Sigmoid colon (tissue), 7 donors: ENCODE results near the gene CCNH. TPM values are rescaled to one million over a fixed set of nuclear protein-coding genes. Genes with fewer than 3 reads are reported as not detected.

Source experiments
- DNase-seq: peaks from one replicate; pipeline ENCODE4 v3.0.0-alpha.2; 2019
- H3K27ac ChIP-seq, 4 donors: fragments of 200-600 bp; sonication (generic); one replicate each; pipeline ENCODE4 v1.5.1; 2016 to 2019; ENCODE audit warnings: mild to moderate bottlenecking in 1 of 4
- H3K27me3 ChIP-seq, 3 donors: fragments of 200-600 bp; sonication (generic); one replicate each; pipeline ENCODE4 v1.5.1; 2019; ENCODE audit warnings: mild to moderate bottlenecking in 1 of 3
- H3K36me3 ChIP-seq, 4 donors: fragments of 200-600 bp; sonication (generic); one replicate each; pipeline ENCODE4 v1.5.1; 2016 to 2019
- H3K4me1 ChIP-seq, 4 donors: fragments of 200-600 bp; sonication (generic); one replicate each; pipeline ENCODE4 v1.5.1; 2017 to 2019
- H3K4me3 ChIP-seq, 4 donors: fragments of 200-600 bp; sonication (generic); one replicate each; pipeline ENCODE4 v1.5.1; 2017 to 2019; ENCODE audit warnings: mild to moderate bottlenecking in 2 of 4, moderate library complexity in 1 of 4
- H3K9me3 ChIP-seq, 4 donors: fragments of 200-600 bp in 3 of 4; sonication (generic) in 3 of 4; one replicate each; pipeline versions ENCODE4 v1.5.1 to v1.6.1; 2013 to 2019
- EP300 ChIP-seq, 4 donors: sonication (generic); formaldehyde crosslinking; IDR thresholded peaks; one replicate each; pipeline ENCODE4 v1.6.1; 2017; ENCODE audit warnings: antibody characterized with exemption in 4 of 4
- POLR2A ChIP-seq, 2 donors: fragments of 450-650 bp; IDR thresholded peaks; one replicate each; pipeline ENCODE4 v1.6.1; 2016; ENCODE audit warnings: antibody characterized with exemption in 2 of 2, mild to moderate bottlenecking in 2 of 2, moderate library complexity in 2 of 2
- POLR2AphosphoS5 ChIP-seq, 4 donors: sonication (generic); formaldehyde crosslinking; IDR thresholded peaks; one replicate each; pipeline ENCODE4 v1.6.1; 2017; ENCODE audit warnings: antibody characterized with exemption in 4 of 4
- WGBS, 2 donors: extraction: QIAGEN DNeasy Blood & Tissue Kit; methylation state at CpG; one replicate each; pipeline ENCODE4 v1.1.7; 2013; 5-methylcytosine and 5-hydroxymethylcytosine counted together
- intact Hi-C: fragments of 100-400 bp; cut with DNase I; formaldehyde crosslinking; loops from one replicate; pipeline ENCODE4 v1.15.1; 2023
- polyA plus RNA-seq, 3 donors: library from polyadenylated mRNA; stranded (reverse); fragments of 200-250 nt; gene quantifications; one replicate each; pipeline ENCODE4 v1.2.3, GENCODE V29; 2013
- total RNA-seq, 4 donors: library from RNA; depleted of rRNA; stranded (reverse); fragments of >200 nt; gene quantifications; one replicate each; pipeline ENCODE4 v1.1.0, GENCODE V29; 2016
- TF ChIP-seq, protein P1 (sequence below), 4 experiments: fragments of 450-650 bp in 3 of 4; fragments of 200-600 bp in 1 of 4; IDR thresholded peaks; one replicate each; pipeline ENCODE4 v1.5.1; 2016 to 2019; ENCODE audit warnings: antibody characterized with exemption in 4 of 4, mild to moderate bottlenecking in 3 of 4, moderate library complexity in 2 of 4
- donor health status: healthy with polysubstance abuse.
- donor health status: Bipolar disorder and iron deficiency.
- donor health status: healthy.

The CCNH gene
- total and polyA plus RNA-seq, 7 donors = 32.1 to 92.7 (median 79.2) TPM

- TF ChIP-seq EP300 (IDR thresholded peaks at IDR 0.05) (no peak), POLR2A (IDR thresholded peaks at IDR 0.05) (no peak), POLR2AphosphoS5 (IDR thresholded peaks at IDR 0.05) (no peak)
- TF ChIP-seq, protein P1, sequence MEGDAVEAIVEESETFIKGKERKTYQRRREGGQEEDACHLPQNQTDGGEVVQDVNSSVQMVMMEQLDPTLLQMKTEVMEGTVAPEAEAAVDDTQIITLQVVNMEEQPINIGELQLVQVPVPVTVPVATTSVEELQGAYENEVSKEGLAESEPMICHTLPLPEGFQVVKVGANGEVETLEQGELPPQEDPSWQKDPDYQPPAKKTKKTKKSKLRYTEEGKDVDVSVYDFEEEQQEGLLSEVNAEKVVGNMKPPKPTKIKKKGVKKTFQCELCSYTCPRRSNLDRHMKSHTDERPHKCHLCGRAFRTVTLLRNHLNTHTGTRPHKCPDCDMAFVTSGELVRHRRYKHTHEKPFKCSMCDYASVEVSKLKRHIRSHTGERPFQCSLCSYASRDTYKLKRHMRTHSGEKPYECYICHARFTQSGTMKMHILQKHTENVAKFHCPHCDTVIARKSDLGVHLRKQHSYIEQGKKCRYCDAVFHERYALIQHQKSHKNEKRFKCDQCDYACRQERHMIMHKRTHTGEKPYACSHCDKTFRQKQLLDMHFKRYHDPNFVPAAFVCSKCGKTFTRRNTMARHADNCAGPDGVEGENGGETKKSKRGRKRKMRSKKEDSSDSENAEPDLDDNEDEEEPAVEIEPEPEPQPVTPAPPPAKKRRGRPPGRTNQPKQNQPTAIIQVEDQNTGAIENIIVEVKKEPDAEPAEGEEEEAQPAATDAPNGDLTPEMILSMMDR (IDR thresholded peaks at IDR 0.05) = no peak
- no peaks in the 10 kb centered on the region for H3K9me3 ChIP-seq
- no peak overlapping the region for H3K27ac ChIP-seq
- no peak overlapping the region for H3K4me3 ChIP-seq
- H3K27me3 ChIP-seq = no peaks in the 10 kb centered on the region
- H3K36me3 ChIP-seq = peaks cover 22 to 90% (median 41%) of the 10 kb centered on the region in 4 donors
- peaks cover 0 to 10% (median 0%) of the 10 kb centered on the region in 4 donors for H3K4me1 ChIP-seq
- no peak for DNase-seq
- intact Hi-C loops = no loop called here
- 76 to 85% methylated on average over 5 of the region's 5 CpGs for WGBS, 2 donors
Measured at GRCh38 chr5:87398981-87399614, 13.6 kb downstream of the CCNH start.

- Histone ChIP-seq H3K4me1 (peaks cover 0 to 28% (median 5%) of the 10 kb centered on the region in 4 donors), H3K27me3 (no peaks in the 10 kb centered on the region), H3K27ac (peak overlapping the region in 3 of 4 donors; percentile 19 to 63 (median 32)), H3K36me3 (peaks cover 19 to 100% (median 28%) of the 10 kb centered on the region in 4 donors), H3K9me3 (no peaks in the 10 kb centered on the region), H3K4me3 (no peak overlapping the region)
- no peak for DNase-seq
- intact Hi-C loops = no loop called here
- peak in 1 of 4 donors; percentile 14 for TF ChIP-seq POLR2AphosphoS5 (IDR thresholded peaks at IDR 0.05)
- TF ChIP-seq POLR2A (IDR thresholded peaks at IDR 0.05) = no peak
- 87 to 93% methylated on average over 3 of the region's 3 CpGs for WGBS, 2 donors
Measured at GRCh38 chr5:87394411-87395165, 18.1 kb downstream of the CCNH start.

DNA sequence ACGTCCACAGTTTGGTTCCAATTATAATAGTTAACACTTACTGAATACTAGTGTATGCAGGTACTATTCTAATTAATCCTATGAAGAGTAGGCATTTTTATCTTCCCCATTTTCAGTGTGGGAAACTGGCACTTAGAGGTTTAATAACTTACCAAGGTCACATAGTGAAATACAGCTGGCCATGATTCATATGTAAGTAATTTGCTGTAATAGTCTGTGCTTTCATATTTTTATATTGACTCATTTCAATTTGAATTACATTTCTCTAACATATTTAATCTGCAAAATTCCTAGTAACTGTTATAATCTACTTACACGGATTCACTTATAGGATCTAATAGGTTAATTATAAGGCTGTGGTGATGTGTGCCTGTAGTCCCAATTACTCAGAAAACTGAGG, 19.4 kb downstream of the CCNH start:
- DNase-seq = no peak
- no peak overlapping the region for H3K4me3 ChIP-seq
- intact Hi-C loops = no loop called here
- 80 to 87% methylated on average over 2 of the region's 2 CpGs for WGBS, 2 donors
- no peaks in the 10 kb centered on the region for H3K27me3 ChIP-seq
- H3K4me1 ChIP-seq = peaks cover 0 to 22% (median 5%) of the 10 kb centered on the region in 4 donors
- TF ChIP-seq POLR2AphosphoS5 (IDR thresholded peaks at IDR 0.05) (no peak), EP300 (IDR thresholded peaks at IDR 0.05) (no peak), POLR2A (IDR thresholded peaks at IDR 0.05) (no peak)
- TF ChIP-seq, protein P1 (IDR thresholded peaks at IDR 0.05) = no peak
- H3K27ac ChIP-seq = peak overlapping the region in 3 of 4 donors; percentile 32 to 63 (median 44)
- no peaks in the 10 kb centered on the region for H3K9me3 ChIP-seq
- peaks cover 17 to 100% (median 21%) of the 10 kb centered on the region in 4 donors for H3K36me3 ChIP-seq

- no peak for TF ChIP-seq EP300 (IDR thresholded peaks at IDR 0.05)
- TF ChIP-seq POLR2AphosphoS5 (IDR thresholded peaks at IDR 0.05) = no peak
- TF ChIP-seq, protein P1 (IDR thresholded peaks at IDR 0.05) = no peak
- TF ChIP-seq POLR2A (IDR thresholded peaks at IDR 0.05) = no peak
- no peaks in the 10 kb centered on the region for H3K9me3 ChIP-seq
- peaks cover 0 to 22% (median 5%) of the 10 kb centered on the region in 4 donors for H3K4me1 ChIP-seq
- intact Hi-C loops = no loop called here
- no peaks in the 10 kb centered on the region for H3K27me3 ChIP-seq
- H3K27ac ChIP-seq = peak overlapping the region in 2 of 4 donors; percentile 44 to 63
- no peak overlapping the region for H3K4me3 ChIP-seq
- DNase-seq = no peak
- WGBS, 2 donors = 68 to 85% methylated on average over 4 of the region's 4 CpGs
- peaks cover 14 to 100% (median 20%) of the 10 kb centered on the region in 4 donors for H3K36me3 ChIP-seq
Measured at GRCh38 chr5:87392801-87393200, 19.9 kb downstream of the CCNH start.

DNA sequence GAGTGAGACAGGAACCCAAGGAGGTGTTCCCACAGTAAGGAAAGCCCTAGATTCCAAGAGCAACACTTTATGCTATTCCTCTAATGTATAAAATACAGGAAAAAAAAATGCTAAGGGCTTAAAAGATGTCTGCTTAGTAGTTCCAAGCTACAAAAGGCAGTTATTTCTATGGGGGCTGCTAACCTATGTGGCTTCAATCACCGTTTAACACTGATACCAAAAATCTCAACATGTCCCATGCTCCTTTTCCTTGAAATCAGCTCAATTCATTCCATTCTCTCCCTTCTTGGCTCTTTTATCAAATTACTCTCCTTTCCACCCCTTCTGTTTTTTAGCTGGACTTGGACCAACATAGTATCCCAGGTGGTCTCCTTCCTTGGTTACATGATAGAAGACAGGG, 20.6 kb downstream of the CCNH start:
- no peak overlapping the region for H3K4me3 ChIP-seq
- H3K36me3 ChIP-seq = peaks cover 13 to 100% (median 19%) of the 10 kb centered on the region in 4 donors
- H3K9me3 ChIP-seq = no peaks in the 10 kb centered on the region
- H3K27me3 ChIP-seq = no peaks in the 10 kb centered on the region
- whole genome bisulfite sequencing, 2 donors = 77 to 85% methylated on average over 1 of the region's 1 CpG
- intact Hi-C loops = no loop called here
- DNase-seq = no peak
- TF ChIP-seq POLR2A (IDR thresholded peaks at IDR 0.05) = no peak
- TF ChIP-seq, protein P1 (IDR thresholded peaks at IDR 0.05) = no peak
- no peak for TF ChIP-seq EP300 (IDR thresholded peaks at IDR 0.05)
- TF ChIP-seq POLR2AphosphoS5 (IDR thresholded peaks at IDR 0.05) = no peak
- peak overlapping the region in 2 of 4 donors; percentile 44 to 63 for H3K27ac ChIP-seq
- H3K4me1 ChIP-seq = peaks cover 0 to 22% (median 5%) of the 10 kb centered on the region in 4 donors
